Subcutaneous abdominal adipose tissue (tissue), 5 donors: ENCODE results near the gene ZG16.
"Not testable (repeated sequence)": the region's sequence is repeated elsewhere in the genome, so short reads cannot be mapped to it uniquely, and the experiment has no call there.

Experiments used
- H3K27ac ChIP-seq: one replicate; pipeline ENCODE4 v1.7.0; 2013; ENCODE audit warnings: low read depth, mild to moderate bottlenecking, inconsistent platforms, low read length, moderate library complexity
- H3K27me3 ChIP-seq, 5 donors: one replicate each; pipeline ENCODE4 v1.7.0; 2013; ENCODE audit warnings: low read length in 5 of 5, inconsistent platforms in 1 of 5; ENCODE audit not compliant: control insufficient read depth in 5 of 5, insufficient read depth in 4 of 5
- H3K36me3 ChIP-seq, 5 donors: one replicate each; pipeline ENCODE4 v1.7.0; 2013; ENCODE audit warnings: low read length in 5 of 5; ENCODE audit not compliant: control insufficient read depth in 5 of 5, insufficient read depth in 5 of 5
- H3K4me1 ChIP-seq, 5 donors: one replicate each; pipeline ENCODE4 v1.7.0; 2013; ENCODE audit warnings: low read length in 5 of 5, mild to moderate bottlenecking in 3 of 5, moderate library complexity in 1 of 5; ENCODE audit not compliant: control insufficient read depth in 5 of 5, insufficient read depth in 5 of 5
- H3K4me3 ChIP-seq, 5 donors: one replicate each; pipeline ENCODE4 v1.7.0; 2013; ENCODE audit warnings: low read length in 5 of 5, low read depth in 1 of 5
- H3K9ac ChIP-seq, 5 donors: one replicate each; pipeline ENCODE4 v1.7.0; 2013; ENCODE audit warnings: low read length in 5 of 5, mild to moderate bottlenecking in 4 of 5, moderate library complexity in 3 of 5
- H3K9me3 ChIP-seq, 5 donors: one replicate each; pipeline ENCODE4 v1.7.0; 2013; ENCODE audit warnings: low read length in 5 of 5; ENCODE audit not compliant: control insufficient read depth in 5 of 5
- donor health status: healthy.
- donor health status: healthy.
- donor health status: healthy.
- donor health status: healthy.
- donor health status: healthy.

Gene ZG16

GRCh38 chr16:29793153-29793552, 15.1 kb downstream of the ZG16 start:
- Histone ChIP-seq H3K4me1 (peaks cover 0 to 22% (median 21%) of the 10 kb centered on the region in 5 donors), H3K36me3 (peaks cover 3 to 16% (median 13%) of the 10 kb centered on the region in 5 donors)
- H3K27me3 ChIP-seq, H3K27ac ChIP-seq, H3K4me3 ChIP-seq, H3K9me3 ChIP-seq, H3K9ac ChIP-seq: not testable (repeated sequence)

GRCh38 chr16:29794231-29794710, 16.2 kb downstream of the ZG16 start:
- Histone ChIP-seq H3K4me3 (no peak overlapping the region), H3K4me1 (peaks cover 0 to 22% (median 21%) of the 10 kb centered on the region in 5 donors), H3K27me3 (no peaks in the 10 kb centered on the region), H3K9me3 (no peaks in the 10 kb centered on the region), H3K36me3 (peaks cover 3 to 27% (median 24%) of the 10 kb centered on the region in 5 donors), H3K9ac (no peak overlapping the region), H3K27ac (no peak overlapping the region)

- Histone ChIP-seq H3K27ac (no peak overlapping the region), H3K9me3 (no peaks in the 10 kb centered on the region), H3K9ac (no peak overlapping the region), H3K36me3 (peaks cover 3 to 36% (median 26%) of the 10 kb centered on the region in 5 donors), H3K4me1 (peaks cover 3 to 17% (median 15%) of the 10 kb centered on the region in 5 donors), H3K27me3 (no peaks in the 10 kb centered on the region), H3K4me3 (no peak overlapping the region)
These were observed 24.4 kb downstream of the ZG16 start for GRCh38 chr16:29802416-29802935.

- H3K9me3 ChIP-seq: no peaks in the 10 kb centered on the region
- H3K4me1 ChIP-seq: peaks cover 3 to 33% (median 30%) of the 10 kb centered on the region in 5 donors
- H3K36me3 ChIP-seq: peaks cover 0 to 27% (median 19%) of the 10 kb centered on the region in 5 donors
- H3K27me3 ChIP-seq: no peaks in the 10 kb centered on the region
- no peak overlapping the region for H3K4me3 ChIP-seq
- H3K9ac ChIP-seq: peak overlapping the region in 2 of 5 donors; percentile 63 to 87
- peak overlapping the region; percentile 88 for H3K27ac ChIP-seq
These were observed 26.0 kb downstream of the ZG16 start for GRCh38 chr16:29804020-29804419.

- peaks cover 3 to 38% (median 34%) of the 10 kb centered on the region in 5 donors for H3K4me1 ChIP-seq
- peak overlapping the region; percentile 73 to 97 (median 90) for H3K4me3 ChIP-seq
- H3K27me3 ChIP-seq: no peaks in the 10 kb centered on the region
- H3K27ac ChIP-seq: peak overlapping the region; percentile 88
- H3K9me3 ChIP-seq: no peaks in the 10 kb centered on the region
- H3K9ac ChIP-seq: peak overlapping the region; percentile 63 to 97 (median 87)
- peaks cover 0 to 25% (median 17%) of the 10 kb centered on the region in 5 donors for H3K36me3 ChIP-seq
These were observed 26.6 kb downstream of the ZG16 start for GRCh38 chr16:29804455-29805231.

GRCh38 chr16:29805232-29806098, 27.4 kb downstream of the ZG16 start:
- no peaks in the 10 kb centered on the region for H3K9me3 ChIP-seq
- H3K9ac ChIP-seq: peak overlapping the region; percentile 63 to 97 (median 87)
- H3K27me3 ChIP-seq: no peaks in the 10 kb centered on the region
- peak overlapping the region; percentile 88 for H3K27ac ChIP-seq
- peaks cover 0 to 27% (median 20%) of the 10 kb centered on the region in 5 donors for H3K36me3 ChIP-seq
- H3K4me3 ChIP-seq: peak overlapping the region; percentile 73 to 97 (median 90)
- H3K4me1 ChIP-seq: peaks cover 3 to 46% (median 42%) of the 10 kb centered on the region in 5 donors

GRCh38 chr16:29806099-29806579, 28.1 kb downstream of the ZG16 start, which contains the start of gene MAZ:
Gene MAZ, plus strand, starts transcription at chr16:29806529. Its CDS starts 173 bp downstream, at chr16:29806702.
- Histone ChIP-seq H3K36me3 (peaks cover 0 to 22% (median 18%) of the 10 kb centered on the region in 5 donors), H3K4me3 (peak within 1 kb of the TSS in 4 of 5 donors; percentile 70 to 97 (median 90)), H3K4me1 (peaks cover 3 to 53% (median 48%) of the 10 kb centered on the region in 5 donors), H3K27ac (peak within 1 kb of the TSS; percentile 88), H3K27me3 (no peaks in the 10 kb centered on the region), H3K9me3 (no peaks in the 10 kb centered on the region), H3K9ac (peak within 1 kb of the TSS in 4 of 5 donors; percentile 75 to 96 (median 82))

- H3K9ac ChIP-seq: peak overlapping the region in 3 of 5 donors; percentile 71 to 75 (median 71)
- peak overlapping the region; percentile 70 for H3K27ac ChIP-seq
- no peaks in the 10 kb centered on the region for H3K9me3 ChIP-seq
- H3K4me3 ChIP-seq: peak overlapping the region in 4 of 5 donors; percentile 60 to 70 (median 65)
- no peaks in the 10 kb centered on the region for H3K27me3 ChIP-seq
- peaks cover 3 to 60% (median 53%) of the 10 kb centered on the region in 5 donors for H3K4me1 ChIP-seq
- peaks cover 0 to 18% (median 15%) of the 10 kb centered on the region in 5 donors for H3K36me3 ChIP-seq
These were observed 28.8 kb downstream of the ZG16 start for GRCh38 chr16:29806641-29807425.
